Amniotic stem cell (primary cell): ENCODE results near the gene PTTG1.
A peak's percentile ranks its signal among the peaks of the same experiment; 100 is the strongest.

Experiments
- DNase-seq: peaks from one replicate; lab custom pipeline; 2025; lab: John Stamatoyannopoulos, UW

The PTTG1 gene

DNA sequence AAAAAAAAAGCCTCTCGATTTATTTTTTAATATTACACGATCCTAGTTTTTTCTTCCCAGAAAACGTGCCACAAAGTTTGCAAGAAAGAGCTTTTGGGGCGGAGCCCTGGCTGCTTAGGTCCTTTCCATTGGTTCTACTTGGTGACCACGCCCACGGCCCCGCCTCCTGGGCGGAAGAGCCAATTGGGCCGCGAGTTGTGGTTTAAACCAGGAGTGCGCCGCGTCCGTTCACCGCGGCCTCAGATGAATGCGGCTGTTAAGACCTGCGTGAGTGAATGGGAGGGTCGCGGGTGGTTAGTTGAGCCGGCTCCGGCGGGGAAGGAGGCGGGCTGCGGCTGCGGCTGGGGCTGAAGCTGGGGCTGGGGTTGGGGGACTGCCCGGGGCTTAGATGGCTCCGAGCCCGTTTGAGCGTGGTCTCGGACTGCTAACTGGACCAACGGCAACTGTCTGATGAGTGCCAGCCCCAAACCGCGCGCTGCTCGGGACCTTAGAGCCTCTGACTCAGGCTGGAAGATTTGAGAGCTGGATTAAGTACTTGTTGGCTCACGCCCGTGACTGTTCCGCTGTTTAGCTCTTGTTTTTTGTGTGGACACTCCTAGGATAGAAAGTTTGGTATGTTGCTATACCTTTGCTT is at the start of gene PTTG1:
Gene PTTG1 (plus strand): TSS at position 231 of the 634 bp plus-strand sequence. CDS start 458 bp downstream, outside the sequence.
- DNase-seq = peak; percentile 87

DNA sequence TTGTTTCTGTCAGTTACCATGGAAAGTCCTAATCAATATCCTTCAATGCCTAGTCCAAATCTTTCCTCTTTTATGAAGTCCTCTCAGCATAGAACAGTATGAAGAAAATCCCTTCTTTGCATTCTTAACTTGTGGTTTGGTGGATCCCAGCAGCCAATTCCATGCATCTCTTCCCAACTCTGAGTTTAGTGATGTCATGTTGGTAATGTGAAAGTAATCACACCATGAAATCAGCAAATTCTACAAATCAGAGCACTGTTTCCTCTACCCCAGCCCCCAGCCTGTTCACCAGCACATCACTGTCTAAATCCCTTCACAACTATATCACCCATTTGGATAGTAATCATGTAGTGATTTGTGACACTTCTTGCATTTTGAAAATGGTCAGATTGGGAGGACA is 46.5 kb upstream of the PTTG1 start:
- no peak for DNase-seq

DNA sequence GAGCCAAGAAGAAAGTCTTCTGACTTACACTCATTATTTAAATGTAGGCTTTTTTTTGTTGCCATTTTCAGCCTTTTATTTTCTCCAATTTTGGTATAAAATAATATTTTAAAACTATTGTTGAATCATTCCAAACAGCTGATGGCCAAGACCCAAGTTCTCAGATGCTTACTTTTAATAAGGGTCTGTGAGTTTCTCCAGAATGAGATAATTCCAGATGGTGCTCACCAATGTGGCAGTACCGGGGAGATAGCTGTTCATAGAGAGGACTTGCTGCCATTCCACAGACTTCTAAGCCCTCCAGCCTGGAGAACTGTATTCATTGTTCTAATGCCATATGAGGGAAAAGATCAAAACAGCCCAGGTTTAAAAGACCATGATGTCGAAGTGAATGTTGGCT is 46.0 kb upstream of the PTTG1 start:
- DNase-seq = no peak

DNA sequence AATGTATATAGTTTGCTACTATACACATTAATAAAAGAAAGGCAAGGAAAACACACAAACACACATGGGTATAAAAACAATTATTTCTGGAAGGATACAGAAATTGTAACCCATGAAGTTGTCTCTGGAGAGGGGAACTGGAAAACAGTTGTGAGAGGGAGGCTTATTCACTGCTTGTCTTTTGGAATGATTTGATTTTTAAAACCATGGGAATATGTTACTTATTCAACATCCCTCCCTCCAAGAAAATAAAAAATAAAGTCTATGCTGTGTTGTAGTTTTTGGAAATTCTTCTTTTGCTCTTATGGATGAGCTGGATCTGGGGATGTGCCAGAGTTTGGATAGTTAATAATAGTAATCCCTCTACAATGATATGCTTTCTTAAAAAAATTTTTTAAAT is 45.2 kb upstream of the PTTG1 start:
- DNase-seq = no peak

DNA sequence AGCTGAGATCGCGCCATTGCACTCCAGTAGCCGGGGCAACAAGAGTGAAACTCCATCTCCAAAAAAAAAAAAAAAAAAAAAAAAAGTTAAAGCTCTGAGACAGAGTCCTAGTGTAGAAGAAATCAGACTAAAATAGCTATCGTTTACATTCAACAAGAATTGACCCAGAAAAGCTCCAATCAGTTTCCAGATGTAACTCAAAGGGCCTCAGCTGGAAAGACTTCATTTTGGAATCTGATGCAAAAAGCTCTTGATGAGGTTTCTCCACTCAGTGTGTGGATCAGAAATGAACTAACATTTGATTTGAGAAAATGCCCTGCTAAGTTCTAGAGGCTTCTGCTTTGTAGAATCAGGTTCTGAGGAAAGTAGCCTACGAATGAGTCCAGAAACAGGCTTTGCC is 44.0 kb upstream of the PTTG1 start:
- DNase-seq = no peak

DNA sequence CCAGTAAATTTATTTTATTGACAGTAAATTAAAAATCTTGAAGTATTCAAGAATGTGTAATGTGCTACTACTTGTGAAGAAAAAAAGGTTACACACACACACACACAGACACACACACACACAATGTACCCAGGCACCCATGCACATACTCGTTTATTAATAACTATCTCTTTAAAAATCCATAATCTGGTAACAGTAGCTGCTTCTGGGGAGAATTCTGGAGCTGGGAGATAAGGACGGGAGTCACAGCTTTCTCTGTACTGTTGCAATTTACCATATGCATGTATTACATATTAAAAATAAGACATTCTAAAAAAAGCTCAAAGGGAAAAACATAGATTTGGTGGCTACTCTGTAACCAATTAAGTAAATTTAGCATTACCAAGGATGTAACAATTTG is 43.3 kb upstream of the PTTG1 start:
- no peak for DNase-seq

DNA sequence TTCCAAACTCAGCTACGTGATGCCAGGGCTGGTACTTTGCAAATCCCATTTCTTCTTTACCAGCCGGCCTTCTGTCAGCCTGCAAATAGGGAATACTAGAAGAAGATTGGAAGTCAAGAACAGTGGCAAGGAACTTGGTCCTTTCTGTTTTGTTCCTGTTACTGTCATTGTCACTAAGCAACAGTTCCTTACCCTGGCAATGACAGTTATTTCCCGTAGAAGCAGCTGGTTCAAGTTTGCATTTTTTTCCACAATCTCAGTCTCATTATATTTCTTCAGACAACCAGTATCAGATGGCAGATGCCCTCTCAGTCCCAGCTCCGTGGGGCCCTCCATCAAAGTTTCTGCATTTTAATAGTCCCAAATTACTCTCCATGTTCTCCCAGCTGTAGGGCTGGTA is 42.1 kb upstream of the PTTG1 start:
- DNase-seq = no peak

DNA sequence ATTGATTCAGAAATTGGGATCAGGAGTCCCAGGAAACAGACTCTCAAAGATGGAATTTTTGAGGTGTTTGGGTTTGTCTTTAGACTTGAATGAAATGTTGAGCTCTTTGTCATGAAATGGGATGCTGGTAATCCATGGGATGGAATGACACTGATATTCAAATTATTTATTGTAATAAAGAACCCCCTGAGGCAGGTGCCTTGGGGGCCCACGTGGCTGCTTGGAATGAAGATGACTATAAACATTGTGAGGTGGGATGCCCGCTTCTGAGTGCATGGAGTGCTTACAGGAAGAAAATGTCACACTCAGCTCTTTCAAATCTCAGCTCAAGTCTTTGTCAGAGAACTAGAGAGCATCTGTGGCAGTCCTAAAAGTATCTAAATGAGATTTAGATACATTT is 41.6 kb upstream of the PTTG1 start:
- no peak for DNase-seq

DNA sequence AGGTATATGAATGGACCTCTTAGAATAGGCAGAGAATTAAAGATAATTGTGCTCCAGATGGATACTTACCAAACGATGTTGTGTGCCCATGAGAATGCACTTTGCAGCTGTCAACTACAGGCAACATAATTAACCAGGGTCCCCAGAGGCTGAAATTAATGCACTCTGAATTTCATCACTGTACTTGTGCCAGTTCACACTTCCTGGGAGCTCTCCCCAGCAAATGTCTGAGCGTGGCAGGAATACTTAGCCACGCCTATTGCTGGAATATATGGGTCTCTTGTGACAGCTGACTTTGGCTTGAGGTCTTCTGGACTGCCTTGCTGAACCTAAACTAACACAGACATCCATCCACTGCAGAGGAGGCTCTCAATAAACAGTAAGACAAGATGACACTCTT is 39.3 kb upstream of the PTTG1 start:
- DNase-seq = no peak

DNA sequence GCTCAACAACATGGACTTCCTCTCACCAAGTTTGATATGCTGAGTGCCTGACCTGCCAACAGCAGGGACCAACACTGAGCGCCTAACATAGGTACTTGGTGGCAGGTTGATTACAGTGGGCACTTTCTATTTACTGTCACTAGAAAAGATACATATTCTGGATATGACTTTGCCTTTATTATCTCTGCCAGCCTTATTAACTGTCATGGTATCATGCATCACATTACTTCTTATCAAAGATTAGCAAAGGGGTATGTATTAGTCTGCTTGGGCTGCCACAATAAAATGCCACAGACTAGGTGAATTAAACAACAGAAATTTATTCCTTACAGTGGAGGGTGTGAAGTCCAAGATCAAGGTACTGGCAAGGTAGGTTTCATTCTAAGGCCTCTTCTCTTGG is 37.0 kb upstream of the PTTG1 start:
- no peak for DNase-seq

DNA sequence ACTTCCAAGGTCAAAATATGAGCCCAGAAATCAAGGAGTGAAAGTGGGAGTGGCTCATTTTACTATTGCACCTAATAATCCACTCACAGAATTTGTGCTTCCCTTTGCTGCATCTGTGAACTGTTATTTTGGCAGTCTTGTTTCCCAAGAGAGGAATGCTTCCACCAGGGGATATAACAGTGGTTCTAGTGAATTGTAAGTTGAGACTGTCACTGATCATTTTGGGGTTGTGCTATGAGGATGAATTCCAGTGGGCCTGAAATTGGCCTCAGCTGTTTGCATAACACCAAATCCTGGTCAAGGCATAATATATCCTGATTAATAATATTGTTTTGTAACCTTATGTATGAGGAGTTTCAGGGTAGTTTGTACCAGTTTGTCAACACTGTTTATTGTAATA is 36.2 kb upstream of the PTTG1 start:
- no peak for DNase-seq

DNA sequence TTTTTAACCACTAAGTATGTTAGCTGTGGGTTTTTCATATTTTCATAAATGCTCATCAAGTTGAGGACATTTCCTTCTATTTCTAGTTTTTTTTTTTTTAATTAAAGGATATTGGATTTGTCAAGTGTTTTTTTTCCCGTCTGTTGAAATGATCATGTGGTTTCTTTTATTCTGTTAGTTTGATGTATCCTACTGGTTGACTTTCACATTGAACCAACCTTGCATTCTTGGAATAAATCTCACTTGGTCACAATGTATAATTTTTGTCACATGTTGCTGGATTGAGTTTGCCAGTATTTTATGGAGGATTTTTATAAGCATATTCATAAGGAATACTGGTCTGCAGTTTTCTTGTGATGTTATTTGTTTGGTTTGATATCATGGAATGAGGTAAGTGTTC is 34.2 kb upstream of the PTTG1 start:
- DNase-seq = no peak

DNA sequence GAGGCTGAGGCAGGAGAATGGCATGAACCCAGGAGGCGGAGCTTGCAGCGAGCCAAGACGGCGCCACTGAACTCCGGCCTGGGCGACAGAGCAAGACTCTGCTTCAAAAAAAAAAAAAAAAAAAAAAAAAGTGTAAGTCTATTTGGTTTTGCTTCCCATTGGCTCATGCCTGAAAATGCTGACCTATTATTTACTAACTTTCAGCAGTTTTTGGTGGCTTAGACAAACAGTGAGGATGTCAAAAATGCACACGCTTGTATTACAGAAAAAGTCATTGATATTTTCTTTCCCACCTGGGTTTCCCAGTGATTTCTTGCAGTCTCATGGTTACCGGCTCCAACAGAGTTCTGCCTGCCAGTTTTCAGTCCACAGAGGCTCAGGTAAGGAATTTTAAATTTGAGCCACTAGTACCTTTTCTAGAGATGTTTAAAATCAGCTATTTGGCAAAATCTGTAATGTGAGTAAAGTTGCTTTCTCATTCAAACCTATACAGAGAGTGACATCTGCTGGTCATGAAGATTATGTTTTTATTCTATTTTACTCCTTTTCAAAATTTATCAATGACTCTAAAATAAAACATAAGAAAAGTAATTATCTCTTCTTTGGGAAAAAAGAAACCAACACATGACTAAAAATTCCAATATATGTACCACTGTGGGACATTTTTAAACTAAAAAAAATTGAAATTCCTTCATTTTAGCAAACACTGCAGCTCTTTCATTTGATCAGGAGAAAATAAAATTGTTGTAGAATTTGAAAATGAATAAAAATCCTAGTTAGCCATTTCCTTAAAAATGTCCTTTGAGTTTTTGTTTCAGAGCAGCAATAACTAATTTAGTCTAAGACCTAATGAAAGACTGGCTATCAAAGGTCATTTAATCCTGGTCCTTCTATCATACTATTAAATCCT is 30.6 kb upstream of the PTTG1 start:
- DNase-seq = peak; percentile 40

DNA sequence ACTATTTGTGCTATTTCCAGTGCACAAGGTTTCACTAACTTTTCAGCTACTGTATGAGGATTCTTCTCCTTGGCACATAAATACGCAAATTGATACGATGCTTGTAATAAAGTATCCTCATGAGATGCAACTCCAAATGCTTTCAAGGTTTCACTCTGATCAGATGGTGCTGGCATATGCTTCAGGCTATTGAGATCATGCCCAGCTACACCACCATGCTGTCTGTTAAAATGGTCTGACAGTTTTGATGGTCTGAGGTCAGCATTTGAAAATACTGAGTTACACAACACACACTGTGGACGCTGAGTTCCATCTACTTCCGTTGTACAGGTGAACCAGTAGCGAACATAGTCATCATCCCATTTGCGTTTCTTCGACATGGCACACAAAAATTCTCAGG is 26.5 kb upstream of the PTTG1 start:
- no peak for DNase-seq

DNA sequence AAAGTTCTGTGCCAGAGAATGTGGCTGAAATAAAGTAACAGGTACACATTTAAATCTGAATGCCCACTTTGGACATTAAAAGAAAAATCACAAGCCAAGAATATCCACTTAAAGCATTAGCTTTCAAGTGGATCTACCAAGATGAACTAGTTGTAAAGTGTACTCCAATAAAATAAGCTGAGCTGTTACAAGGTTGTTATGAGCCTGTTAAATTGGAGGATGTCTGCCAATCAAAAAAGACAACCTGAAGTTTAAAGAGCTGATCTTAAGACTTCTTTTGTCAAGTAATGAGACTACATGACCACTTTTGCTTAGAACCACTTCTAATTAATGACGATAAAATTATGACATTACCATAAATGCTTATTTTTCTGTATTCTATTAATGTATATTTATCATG is 24.2 kb upstream of the PTTG1 start:
- DNase-seq = no peak

DNA sequence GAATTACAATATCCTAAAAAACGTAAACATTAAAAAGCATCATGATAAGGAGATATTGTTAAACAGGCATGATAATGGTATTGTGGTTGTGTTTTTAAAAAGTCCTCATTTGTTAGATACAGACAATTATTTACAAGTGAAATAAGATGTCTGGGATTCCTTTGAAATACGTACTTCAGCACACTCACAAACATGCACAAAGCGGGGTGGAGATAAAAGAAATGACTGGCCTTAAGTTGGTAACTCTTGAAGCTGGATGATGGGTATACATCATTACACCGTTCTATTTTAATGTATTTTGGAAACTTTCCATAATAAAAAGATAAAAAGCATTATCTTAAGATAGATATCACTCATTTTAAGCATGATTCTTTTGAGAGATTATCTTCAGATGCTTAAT is 22.8 kb upstream of the PTTG1 start:
- no peak for DNase-seq

DNA sequence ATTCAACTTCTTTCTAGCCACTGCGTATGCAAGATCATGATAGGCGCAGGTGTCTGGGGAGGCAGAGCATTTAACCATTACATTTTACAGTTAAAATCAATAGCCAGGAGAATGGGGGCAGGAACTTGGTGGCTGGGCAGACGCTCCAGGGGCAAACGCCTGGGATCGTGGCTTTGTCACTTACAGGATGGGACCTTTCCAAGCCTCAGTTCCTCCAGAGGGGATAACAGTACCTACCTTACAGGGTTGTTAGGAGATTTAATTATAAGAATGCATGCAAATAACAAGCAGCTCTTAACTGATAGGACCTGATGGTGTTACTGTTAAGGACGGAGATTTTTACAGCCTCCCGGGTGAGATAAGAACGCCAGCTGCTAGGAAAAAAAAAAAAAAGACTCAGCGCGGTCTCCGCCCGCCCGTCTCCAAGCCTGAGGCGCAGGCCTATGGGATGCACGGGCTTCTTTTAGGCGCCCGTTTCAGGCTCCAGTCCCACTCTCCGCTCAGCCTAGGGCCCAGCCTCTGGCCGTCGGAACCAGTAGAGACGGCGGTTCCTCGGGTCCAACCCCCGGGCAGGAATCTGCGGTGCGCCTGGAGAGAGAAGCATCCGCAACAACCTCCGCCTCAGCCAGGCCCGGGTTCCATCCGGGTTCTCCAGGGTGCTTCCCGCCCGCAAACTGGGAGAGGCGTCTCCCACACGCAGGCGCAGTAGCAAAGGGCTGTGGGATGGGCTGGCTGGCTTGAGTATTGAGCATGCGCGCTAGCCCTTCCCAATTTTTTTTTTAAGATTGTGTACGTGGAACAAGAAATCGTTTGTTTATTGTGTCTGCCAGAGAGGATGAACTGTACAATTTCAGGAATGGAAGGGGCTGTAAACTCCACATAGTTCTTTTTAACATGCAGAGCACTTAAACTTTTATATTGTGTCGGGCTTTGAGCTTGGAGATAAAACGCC is 22.0 kb upstream of the PTTG1 start, which contains the start of gene FAM200C:
Gene FAM200C (minus strand): TSS at position 653 of the 952 bp plus-strand sequence. CDS start 4,564 bp downstream, outside the sequence.
- peak; percentile 84 for DNase-seq

DNA sequence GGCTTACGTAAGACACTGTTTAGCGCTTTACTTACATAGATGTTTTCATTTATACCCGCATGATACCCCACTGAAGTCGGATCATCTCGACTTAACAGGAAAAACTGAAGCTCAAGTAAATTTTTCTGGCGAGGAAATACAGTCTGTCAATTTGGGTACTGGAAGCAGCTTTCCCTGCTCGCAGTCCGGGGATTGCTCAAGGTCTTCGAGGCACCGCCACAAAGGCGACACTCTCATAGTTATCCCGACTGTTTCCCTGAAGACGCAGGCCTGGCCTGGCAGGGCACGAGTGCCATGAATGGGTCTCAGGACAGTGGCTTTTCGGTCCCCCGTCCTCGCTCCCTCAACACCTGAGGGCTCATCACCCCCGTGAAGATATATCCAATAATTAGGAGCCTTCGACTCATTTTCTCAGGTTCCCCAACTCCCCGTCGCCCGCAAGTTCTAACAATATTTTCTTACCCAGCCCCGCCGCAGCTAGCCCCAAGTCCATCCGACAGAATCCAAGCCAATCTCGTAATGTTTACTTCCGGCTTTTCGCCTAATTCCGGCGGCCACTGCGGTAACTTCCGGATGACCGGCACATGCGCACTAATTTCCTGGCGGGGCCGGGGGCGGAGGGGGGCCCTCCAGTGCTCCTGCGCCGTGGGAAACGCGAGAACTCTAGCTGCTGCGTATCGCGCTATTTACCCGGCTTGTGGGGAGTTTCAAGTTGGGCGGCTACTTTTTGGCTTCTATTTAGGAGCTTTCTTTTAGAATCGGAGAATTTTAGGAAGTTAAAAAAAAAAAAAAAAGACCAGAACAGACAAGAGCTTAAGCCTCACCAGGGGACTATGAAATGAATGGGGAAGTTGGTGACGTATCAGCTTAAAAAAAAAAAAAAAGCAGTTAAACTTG is 2.8 kb upstream of the PTTG1 start, which contains the start of gene SLU7:
Gene SLU7 (minus strand): TSS at position 521 of the 897 bp plus-strand sequence. CDS start 3,787 bp downstream, outside the sequence.
- DNase-seq = peak; percentile 97

DNA sequence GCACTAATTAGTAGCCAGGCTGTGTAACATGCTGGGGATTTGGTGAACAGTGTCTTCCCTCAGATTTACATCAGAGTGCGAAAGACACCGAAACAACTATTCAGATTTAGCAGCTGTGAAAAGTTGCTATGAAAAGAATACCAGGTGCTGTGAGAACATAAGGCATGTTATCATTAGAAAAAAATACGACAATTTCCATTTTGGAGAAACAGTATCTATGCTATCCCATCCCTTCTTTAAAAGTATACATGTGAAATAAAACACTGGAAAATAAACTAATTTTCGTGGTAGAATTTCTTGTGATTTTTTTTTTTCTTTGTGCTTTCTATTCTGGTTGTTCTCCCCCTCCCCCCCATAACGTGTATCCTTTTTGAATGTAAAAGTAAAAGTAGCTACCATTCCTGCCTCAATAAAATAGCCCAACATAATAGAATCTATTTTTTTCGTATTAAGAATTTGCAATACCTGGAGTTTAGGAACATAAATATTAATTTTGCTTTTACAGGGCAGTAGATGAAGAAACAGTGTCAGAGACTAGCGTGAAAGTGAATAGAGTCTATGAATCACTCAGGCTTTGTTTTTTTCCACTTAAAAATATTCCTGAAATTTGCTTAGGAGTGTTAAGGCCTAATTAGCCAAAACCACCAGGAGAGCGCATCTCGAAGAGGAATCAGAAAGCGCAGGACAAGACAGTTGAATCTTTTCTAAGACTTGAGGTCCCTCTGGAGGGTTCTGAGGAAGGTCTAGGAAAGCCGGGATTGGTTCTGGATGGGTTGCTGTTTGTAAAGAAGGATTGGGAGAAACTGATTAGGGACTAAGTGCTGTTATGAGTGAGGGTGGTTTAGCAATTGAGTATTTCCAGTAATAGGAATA is 2.0 kb upstream of the PTTG1 start:
- DNase-seq = no peak

DNA sequence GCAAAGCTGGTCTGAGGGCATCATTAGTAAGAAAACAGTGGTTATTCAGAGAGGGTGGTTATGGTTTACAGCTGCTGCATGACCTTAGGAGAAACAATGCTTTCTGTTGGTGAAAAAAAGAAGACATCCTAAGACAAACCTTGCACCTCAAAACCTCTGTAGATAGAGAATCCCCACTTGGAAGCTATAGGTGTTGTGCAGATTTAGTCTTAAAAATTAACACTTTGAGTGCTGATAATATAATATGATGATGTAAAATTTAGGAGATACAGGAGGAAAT is 1.4 kb upstream of the PTTG1 start:
- DNase-seq = no peak
